CD4-positive, alpha-beta T cell (primary cell): ENCODE data around the gene PCDH7. TPM values are rescaled to one million over a fixed set of nuclear protein-coding genes. Genes with fewer than 3 reads are reported as not detected.

Experiments used
- ATAC-seq: fragments of 200-7000 bp; cut with Tn5 transposase; one replicate; pipeline ENCODE4 v1.10.0; 2022; ENCODE audit warnings: mild to moderate bottlenecking; ENCODE audit not compliant: poor library complexity
- CTCF ChIA-PET: fragments of 350-600 bp; sonication (Branson Sonifier 250); formaldehyde crosslinking; loops from one replicate; lab custom pipeline; 2021; ENCODE audit warnings: antibody characterized with exemption, inconsistent platforms; lab: Charles Lee
- POLR2A ChIA-PET: fragments of 350-600 bp; sonication (Branson Sonifier 250); formaldehyde crosslinking; loops from one replicate; lab custom pipeline; 2021; ENCODE audit warnings: antibody characterized with exemption, inconsistent platforms; lab: Charles Lee
- DNase-seq, 14 experiments: peaks; one replicate each; pipeline ENCODE4 v3.0.0-alpha.2; 2013 to 2020; ENCODE audit warnings: mixed read lengths in 2 of 14
- H3K27ac ChIP-seq, 2 donors: one replicate each; pipeline versions ENCODE4 v1.5.1 to v1.7.0; 2013; ENCODE audit warnings: low read length in 2 of 2, low read depth in 1 of 2, mild to moderate bottlenecking in 1 of 2
- H3K27me3 ChIP-seq, 2 experiments: 1 replicate in 1 of 2; 2 replicates in 1 of 2; pipeline versions ENCODE4 v1.6.1 to v1.7.0; 2013; ENCODE audit warnings: low read length in 2 of 2, control low read depth in 1 of 2, mild to moderate bottlenecking in 1 of 2, moderate library complexity in 1 of 2; ENCODE audit not compliant: insufficient read depth in 2 of 2, control insufficient read depth in 1 of 2
- H3K36me3 ChIP-seq: one replicate; pipeline ENCODE4 v1.6.1; 2013; ENCODE audit warnings: low read length, control low read depth; ENCODE audit not compliant: insufficient read depth
- H3K4me1 ChIP-seq: one replicate; pipeline ENCODE4 v1.6.1; 2013; ENCODE audit warnings: low read length, control low read depth; ENCODE audit not compliant: insufficient read depth
- H3K4me3 ChIP-seq: one replicate; pipeline ENCODE4 v1.5.1; 2013; ENCODE audit warnings: mild to moderate bottlenecking, low read length, moderate library complexity
- H3K9me3 ChIP-seq, 2 experiments: 1 replicate in 1 of 2; 2 replicates in 1 of 2; pipeline versions ENCODE4 v1.6.1 to v1.7.0; 2013; ENCODE audit warnings: low read length in 2 of 2, mild to moderate bottlenecking in 2 of 2, control low read depth in 1 of 2, moderate library complexity in 1 of 2; ENCODE audit not compliant: control insufficient read depth in 1 of 2, insufficient read depth in 1 of 2
- H3K27ac Mint-ChIP-seq: one replicate; pipeline ENCODE4 v1.8.0; 2020; ENCODE audit warnings: mixed read lengths
- H3K27me3 Mint-ChIP-seq: one replicate; pipeline ENCODE4 v1.8.0; 2021; ENCODE audit warnings: mixed read lengths
- H3K36me3 Mint-ChIP-seq: one replicate; pipeline ENCODE4 v1.8.0; 2021; ENCODE audit warnings: low read depth, mixed read lengths
- H3K4me1 Mint-ChIP-seq: one replicate; pipeline ENCODE4 v1.8.0; 2021; ENCODE audit warnings: low read depth, mixed read lengths
- H3K4me3 Mint-ChIP-seq: one replicate; pipeline ENCODE4 v1.8.0; 2020; ENCODE audit warnings: mild to moderate bottlenecking, mixed read lengths
- H3K9me3 Mint-ChIP-seq: one replicate; pipeline ENCODE4 v1.8.0; 2020; ENCODE audit warnings: mixed read lengths
- CTCF ChIP-seq: fragments of 200-600 bp; IDR thresholded peaks from one replicate; pipeline ENCODE4 v1.8.0; 2022; ENCODE audit warnings: antibody characterized with exemption, mild to moderate bottlenecking
- intact Hi-C, 2 experiments: fragments of 100-400 bp; cut with DNase I in 1 of 2; cut with micrococcal nuclease in 1 of 2; formaldehyde crosslinking; loops; one replicate each; pipeline versions ENCODE4 v1.15.1 to v1.9.0; 2023 to 2025; cut with DNase I, micrococcal nuclease
- total RNA-seq, 174 experiments: library from RNA in 2 of 174; stranded (reverse) in 2 of 174; gene quantifications; one replicate each; pipeline ENCODE4 v1.2.3 and lab custom pipeline; 2021 to 2026

The PCDH7 gene
- total RNA-seq, 2 experiments from 2014 or later = not detected

DNA sequence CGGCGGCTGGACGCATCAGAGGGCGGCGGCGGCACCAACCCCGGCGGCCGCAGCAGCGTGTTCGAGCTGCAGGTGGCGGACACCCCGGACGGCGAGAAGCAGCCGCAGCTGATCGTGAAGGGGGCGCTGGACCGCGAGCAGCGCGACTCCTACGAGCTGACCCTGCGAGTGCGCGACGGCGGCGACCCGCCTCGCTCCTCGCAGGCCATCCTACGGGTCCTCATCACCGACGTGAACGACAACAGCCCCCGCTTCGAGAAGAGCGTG, 1.9 kb downstream of the PCDH7 start:
- Mint-ChIP-seq H3K4me3 (no peak overlapping the region), H3K4me1 (peaks cover 28% of the 10 kb centered on the region), H3K27me3 (peaks cover 64% of the 10 kb centered on the region), H3K36me3 (no peaks in the 10 kb centered on the region), H3K9me3 (no peaks in the 10 kb centered on the region), H3K27ac (no peak overlapping the region)
- intact Hi-C loops = no loop called here
- peaks cover 0 to 52% of the 10 kb centered on the region in 2 experiments for H3K9me3 ChIP-seq
- ATAC-seq (no peak), DNase-seq (no peak)
- peaks cover 47 to 63% of the 10 kb centered on the region in 2 experiments for H3K27me3 ChIP-seq
- no peak overlapping the region for H3K4me3 ChIP-seq
- ChIA-PET POLR2A (no interaction called here), CTCF (no interaction called here)
- H3K36me3 ChIP-seq = no peaks in the 10 kb centered on the region
- no peak overlapping the region for H3K27ac ChIP-seq
- TF ChIP-seq CTCF = no peak
- peaks cover 45% of the 10 kb centered on the region for H3K4me1 ChIP-seq

DNA sequence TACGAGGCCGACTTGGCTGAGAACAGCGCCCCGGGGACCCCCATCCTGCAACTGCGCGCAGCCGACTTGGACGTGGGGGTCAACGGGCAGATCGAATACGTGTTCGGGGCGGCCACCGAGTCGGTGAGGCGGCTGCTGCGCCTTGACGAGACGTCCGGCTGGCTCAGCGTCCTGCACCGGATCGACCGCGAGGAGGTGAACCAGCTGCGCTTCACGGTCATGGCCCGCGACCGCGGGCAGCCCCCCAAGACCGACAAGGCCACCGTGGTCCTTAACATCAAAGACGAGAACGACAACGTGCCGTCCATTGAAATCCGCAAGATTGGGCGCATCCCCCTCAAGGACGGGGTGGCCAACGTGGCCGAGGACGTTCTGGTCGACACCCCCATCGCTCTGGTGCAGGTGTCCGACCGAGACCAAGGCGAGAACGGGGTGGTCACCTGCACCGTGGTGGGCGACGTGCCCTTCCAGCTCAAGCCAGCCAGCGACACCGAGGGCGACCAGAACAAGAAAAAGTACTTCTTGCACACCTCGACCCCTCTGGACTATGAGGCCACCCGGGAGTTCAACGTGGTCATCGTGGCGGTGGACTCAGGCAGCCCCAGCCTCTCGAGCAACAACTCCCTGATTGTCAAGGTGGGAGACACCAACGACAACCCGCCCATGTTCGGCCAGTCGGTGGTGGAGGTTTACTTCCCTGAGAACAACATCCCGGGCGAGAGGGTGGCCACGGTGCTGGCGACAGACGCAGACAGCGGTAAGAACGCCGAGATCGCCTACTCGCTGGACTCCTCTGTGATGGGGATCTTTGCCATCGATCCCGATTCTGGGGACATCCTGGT, 2.4 kb downstream of the PCDH7 start:
- no peak for TF ChIP-seq CTCF
- H3K4me1 ChIP-seq = peaks cover 39% of the 10 kb centered on the region
- CTCF ChIA-PET = no interaction called here
- POLR2A ChIA-PET = no interaction called here
- ATAC-seq = no peak
- Mint-ChIP-seq H3K9me3 (no peaks in the 10 kb centered on the region), H3K27me3 (peaks cover 62% of the 10 kb centered on the region), H3K4me3 (no peak overlapping the region), H3K36me3 (no peaks in the 10 kb centered on the region), H3K27ac (no peak overlapping the region), H3K4me1 (peaks cover 23% of the 10 kb centered on the region)
- no peaks in the 10 kb centered on the region for H3K36me3 ChIP-seq
- no peak overlapping the region for H3K4me3 ChIP-seq
- peaks cover 0 to 46% of the 10 kb centered on the region in 2 experiments for H3K9me3 ChIP-seq
- no peak for DNase-seq
- intact Hi-C loops = no loop called here
- peaks cover 42 to 60% of the 10 kb centered on the region in 2 experiments for H3K27me3 ChIP-seq
- H3K27ac ChIP-seq = no peak overlapping the region

GRCh38 chr4:30723201-30723955, 3.2 kb downstream of the PCDH7 start:
- TF ChIP-seq CTCF = no peak
- Histone ChIP-seq H3K9me3 (peaks cover 0 to 39% of the 10 kb centered on the region in 2 experiments), H3K27me3 (peaks cover 39 to 52% of the 10 kb centered on the region in 2 experiments), H3K4me3 (no peak overlapping the region), H3K27ac (no peak overlapping the region), H3K4me1 (peaks cover 31% of the 10 kb centered on the region), H3K36me3 (no peaks in the 10 kb centered on the region)
- H3K4me3 Mint-ChIP-seq = peak overlapping the region; percentile 20
- ChIA-PET CTCF (no interaction called here), POLR2A (no interaction called here)
- H3K36me3 Mint-ChIP-seq = no peaks in the 10 kb centered on the region
- no peaks in the 10 kb centered on the region for H3K9me3 Mint-ChIP-seq
- no peak overlapping the region for H3K27ac Mint-ChIP-seq
- peaks cover 56% of the 10 kb centered on the region for H3K27me3 Mint-ChIP-seq
- intact Hi-C loops = no loop called here
- ATAC-seq (no peak), DNase-seq (no peak)
- peaks cover 17% of the 10 kb centered on the region for H3K4me1 Mint-ChIP-seq
